Hepatocyte (in vitro differentiated cells): Measurements from ENCODE around the gene SERINC4.

Source experiments
- CTCF ChIP-seq: fragments of 200-600 bp; sonication (generic); IDR thresholded peaks from 2 replicates; pipeline ENCODE4 v1.5.1; 2016; ENCODE audit warnings: antibody characterized with exemption, mild to moderate bottlenecking; ENCODE audit not compliant: poor library complexity
- EZH2 ChIP-seq: fragments of 200-600 bp; sonication (generic); IDR thresholded peaks from 2 replicates; pipeline ENCODE4 v1.6.1; 2016; ENCODE audit warnings: antibody characterized with exemption, mild to moderate bottlenecking, borderline replicate concordance
- EZH2phosphoT487 ChIP-seq: fragments of 200-600 bp; sonication (generic); IDR thresholded peaks from one replicate; pipeline ENCODE4 v1.6.1; 2018; ENCODE audit warnings: antibody characterized with exemption, mild to moderate bottlenecking, low read depth, moderate library complexity; ENCODE audit not compliant: unreplicated experiment, severe bottlenecking

GRCh38 chr15:43826029-43826507, 26.0 kb upstream of the SERINC4 start:
- TF ChIP-seq CTCF (no peak), EZH2 (no peak), EZH2phosphoT487 (no peak)
